Naive B cell (primary cell): ENCODE results near the gene PACS1. TPM values are rescaled to one million over a fixed set of nuclear protein-coding genes. Genes with fewer than 3 reads are reported as not detected.
A peak's percentile ranks its signal among the peaks of the same experiment; 100 is the strongest.
"Not testable (repeated sequence)": the region's sequence is repeated elsewhere in the genome, so short reads cannot be mapped to it uniquely, and the experiment has no call there.

ENCODE experiments used
- ATAC-seq, 2 donors: fragments of 150-1000 bp; cut with Tn5 transposase; 2 replicates each; pipeline ENCODE4 v1.10.0; 2021; ENCODE audit warnings: low read depth in 2 of 2, mild to moderate bottlenecking in 2 of 2, moderate library complexity in 2 of 2
- DNase-seq: peaks from one replicate; pipeline ENCODE4 v3.0.0; 2022
- H3K27ac Mint-ChIP-seq, 6 donors: one replicate each; pipeline ENCODE4 v1.8.0; 2020 to 2022; ENCODE audit warnings: mild to moderate bottlenecking in 6 of 6, mixed read lengths in 6 of 6, moderate library complexity in 5 of 6, inconsistent platforms in 2 of 6
- H3K27me3 Mint-ChIP-seq, 3 donors: one replicate each; pipeline ENCODE4 v1.8.0; 2021 to 2022; ENCODE audit warnings: mixed read lengths in 3 of 3, mild to moderate bottlenecking in 1 of 3
- H3K36me3 Mint-ChIP-seq, 2 donors: one replicate each; pipeline ENCODE4 v1.8.0; 2020 to 2022; ENCODE audit warnings: mixed read lengths in 2 of 2, inconsistent platforms in 1 of 2, mild to moderate bottlenecking in 1 of 2
- H3K4me1 Mint-ChIP-seq, 3 donors: one replicate each; pipeline ENCODE4 v1.8.0; 2020 to 2022; ENCODE audit warnings: mixed read lengths in 3 of 3, inconsistent platforms in 1 of 3, mild to moderate bottlenecking in 1 of 3, moderate library complexity in 1 of 3
- H3K4me3 Mint-ChIP-seq, 8 donors: one replicate each; pipeline ENCODE4 v1.8.0; 2020 to 2022; ENCODE audit warnings: mild to moderate bottlenecking in 8 of 8, mixed read lengths in 8 of 8, moderate library complexity in 8 of 8, inconsistent platforms in 2 of 8
- H3K9me3 Mint-ChIP-seq, 7 donors: one replicate each; pipeline ENCODE4 v1.8.0; 2020 to 2022; ENCODE audit warnings: mixed read lengths in 7 of 7, mild to moderate bottlenecking in 5 of 7, inconsistent platforms in 2 of 7, moderate library complexity in 1 of 7
- polyA plus RNA-seq, 6 donors: library from polyadenylated mRNA; unstranded; fragments of 300-500 nt; fragmentation: Illumina TruSeq; gene quantifications; one replicate each; pipeline ENCODE4 v1.2.3, GENCODE V29; 2021; ENCODE audit warnings: low read depth in 6 of 6

PACS1 gene
- polyA plus RNA-seq, 6 donors from 2014 or later = 44.3 to 133 (median 57.3) TPM

- Mint-ChIP-seq H3K27ac (peak overlapping the region in 4 of 6 donors; percentile 41 to 86 (median 61)), H3K4me3 (peak overlapping the region in 1 of 8 donors; percentile 17)
- ATAC-seq = peak; percentile 18 to 28
Observed at GRCh38 chr11:66242095-66242765, 172.2 kb downstream of the PACS1 start.

DNA sequence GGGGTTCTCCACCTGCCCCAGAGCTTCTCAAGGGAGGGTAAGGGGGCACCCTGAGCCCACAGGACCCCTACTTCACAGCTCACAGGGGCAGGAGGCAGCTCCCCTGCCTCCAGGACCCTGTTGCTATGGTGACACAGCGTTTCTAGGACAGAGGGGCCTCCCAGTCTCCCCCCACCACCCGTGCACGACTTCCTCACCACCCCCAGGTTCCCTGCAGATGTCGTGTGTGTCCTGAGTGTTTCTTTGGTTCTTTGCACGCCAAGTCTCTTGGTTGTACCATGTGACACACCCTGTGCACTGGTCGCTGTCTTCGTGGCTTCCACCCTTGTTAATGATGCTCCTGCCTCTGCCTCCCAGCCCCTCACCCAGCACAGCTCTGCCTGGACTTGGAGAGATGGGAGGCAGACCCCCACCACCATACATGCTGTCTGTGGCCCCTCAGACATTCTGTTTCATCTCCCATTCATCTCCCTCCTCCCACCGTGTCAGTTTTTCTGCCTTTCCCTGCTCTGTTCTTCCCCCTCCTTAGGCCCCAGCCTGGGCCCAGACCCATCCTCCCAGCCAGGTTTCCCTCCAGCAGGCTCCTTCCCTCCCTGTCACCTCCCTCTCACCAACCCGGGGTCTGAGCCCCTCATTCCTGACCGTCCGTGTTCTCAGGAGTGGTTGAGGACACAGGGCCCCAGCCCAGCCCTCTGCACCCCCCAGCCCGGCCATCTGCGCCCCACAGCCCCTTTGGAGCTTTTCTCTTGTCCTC, 173.9 kb downstream of the PACS1 start:
- Mint-ChIP-seq H3K9me3 (no peaks in the 10 kb centered on the region), H3K36me3 (peaks cover 0 to 33% of the 10 kb centered on the region in 2 donors), H3K4me3 (no peak overlapping the region), H3K27ac (peak overlapping the region in 3 of 6 donors; percentile 78 to 86 (median 85)), H3K27me3 (no peaks in the 10 kb centered on the region), H3K4me1 (peaks cover 12 to 38% (median 32%) of the 10 kb centered on the region in 3 donors)
- no peak for DNase-seq
- no peak for ATAC-seq

More at GRCh38 chr11:66242095-66242765, 172.2 kb downstream of the PACS1 start:
- H3K9me3 Mint-ChIP-seq = no peaks in the 10 kb centered on the region
- no peaks in the 10 kb centered on the region for H3K27me3 Mint-ChIP-seq
- peak; percentile 14 for DNase-seq
- peaks cover 12 to 28% (median 21%) of the 10 kb centered on the region in 3 donors for H3K4me1 Mint-ChIP-seq
- peaks cover 0 to 33% of the 10 kb centered on the region in 2 donors for H3K36me3 Mint-ChIP-seq

- peaks cover 12 to 34% (median 32%) of the 10 kb centered on the region in 3 donors for H3K4me1 Mint-ChIP-seq
- no peak for ATAC-seq
Observed at GRCh38 chr11:66247295-66247694, 177.2 kb downstream of the PACS1 start.

GRCh38 chr11:66247801-66248200, 177.7 kb downstream of the PACS1 start:
- H3K9me3 Mint-ChIP-seq = peaks cover 0 to 2% (median 0%) of the 10 kb centered on the region in 7 donors
- peaks cover 12 to 30% (median 29%) of the 10 kb centered on the region in 3 donors for H3K4me1 Mint-ChIP-seq
- peaks cover 0 to 14% of the 10 kb centered on the region in 2 donors for H3K36me3 Mint-ChIP-seq
- H3K27me3 Mint-ChIP-seq = no peaks in the 10 kb centered on the region
- H3K27ac Mint-ChIP-seq = peak overlapping the region in 4 of 6 donors; percentile 4 to 63 (median 26)
- H3K4me3 Mint-ChIP-seq = peak overlapping the region in 1 of 8 donors; percentile 5
- DNase-seq (no peak), ATAC-seq (no peak)

More at GRCh38 chr11:66247295-66247694, 177.2 kb downstream of the PACS1 start:
- peak overlapping the region in 4 of 6 donors; percentile 12 to 81 (median 24) for H3K27ac Mint-ChIP-seq
- H3K27me3 Mint-ChIP-seq = no peaks in the 10 kb centered on the region
- H3K9me3 Mint-ChIP-seq = peaks cover 0 to 2% (median 0%) of the 10 kb centered on the region in 7 donors
- peaks cover 0 to 19% of the 10 kb centered on the region in 2 donors for H3K36me3 Mint-ChIP-seq
- no peak overlapping the region for H3K4me3 Mint-ChIP-seq
- no peak for DNase-seq

- H3K36me3 Mint-ChIP-seq = peaks cover 0 to 7% of the 10 kb centered on the region in 2 donors
- peak overlapping the region in 1 of 8 donors; percentile 22 for H3K4me3 Mint-ChIP-seq
- no peaks in the 10 kb centered on the region for H3K27me3 Mint-ChIP-seq
- peak overlapping the region in 1 of 6 donors; percentile 80 for H3K27ac Mint-ChIP-seq
- peaks cover 18 to 25% (median 25%) of the 10 kb centered on the region in 3 donors for H3K4me1 Mint-ChIP-seq
- DNase-seq (no peak), ATAC-seq (no peak)
- H3K9me3 Mint-ChIP-seq = peaks cover 0 to 2% (median 0%) of the 10 kb centered on the region in 7 donors
Observed at GRCh38 chr11:66248903-66249302, 178.8 kb downstream of the PACS1 start.

- DNase-seq (no peak), ATAC-seq (no peak)
- no peak overlapping the region for H3K4me3 Mint-ChIP-seq
- peaks cover 20 to 27% (median 21%) of the 10 kb centered on the region in 3 donors for H3K4me1 Mint-ChIP-seq
- H3K9me3 Mint-ChIP-seq = peaks cover 0 to 2% (median 0%) of the 10 kb centered on the region in 7 donors
- H3K27ac Mint-ChIP-seq = peak overlapping the region in 2 of 6 donors; percentile 29 to 34
- no peaks in the 10 kb centered on the region for H3K27me3 Mint-ChIP-seq
- no peaks in the 10 kb centered on the region for H3K36me3 Mint-ChIP-seq
Observed at GRCh38 chr11:66251809-66252208, 181.7 kb downstream of the PACS1 start.

DNA sequence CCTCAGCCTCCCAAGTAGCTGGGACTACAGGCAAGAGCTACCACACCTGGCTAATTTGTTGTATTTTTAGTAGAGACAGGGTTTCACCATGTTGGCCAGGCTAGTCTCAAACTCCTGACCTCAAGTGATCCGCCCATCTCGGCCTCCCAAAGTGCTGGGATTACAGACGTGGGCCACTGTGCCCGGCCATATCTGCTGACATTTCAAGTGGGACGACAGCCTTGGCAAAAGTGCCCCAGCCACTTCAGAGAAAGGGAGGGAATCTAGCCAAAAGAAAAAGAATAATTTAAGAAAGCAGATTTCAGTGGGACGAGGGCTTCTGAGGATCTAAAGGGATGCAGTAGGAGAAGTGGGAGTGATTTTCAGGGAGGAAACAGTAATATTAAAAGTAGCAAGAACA, 183.0 kb downstream of the PACS1 start:
- H3K4me3 Mint-ChIP-seq = peak overlapping the region in 1 of 8 donors; percentile 62
- ATAC-seq, DNase-seq, H3K27me3 Mint-ChIP-seq, H3K9me3 Mint-ChIP-seq, H3K36me3 Mint-ChIP-seq: not testable (repeated sequence)
- H3K27ac Mint-ChIP-seq = peak overlapping the region in 3 of 6 donors; percentile 49 to 83 (median 79)
- H3K4me1 Mint-ChIP-seq = peaks cover 16 to 25% (median 23%) of the 10 kb centered on the region in 3 donors

- DNase-seq (no peak), ATAC-seq (no peak)
- Mint-ChIP-seq H3K27ac (peak overlapping the region in 4 of 6 donors; percentile 59 to 94 (median 82)), H3K9me3 (no peaks in the 10 kb centered on the region), H3K4me1 (peaks cover 19 to 26% (median 25%) of the 10 kb centered on the region in 3 donors), H3K36me3 (no peaks in the 10 kb centered on the region), H3K27me3 (no peaks in the 10 kb centered on the region), H3K4me3 (peak overlapping the region; percentile 87 to 96 (median 94))
Observed at GRCh38 chr11:66258473-66258893, 188.4 kb downstream of the PACS1 start.

DNA sequence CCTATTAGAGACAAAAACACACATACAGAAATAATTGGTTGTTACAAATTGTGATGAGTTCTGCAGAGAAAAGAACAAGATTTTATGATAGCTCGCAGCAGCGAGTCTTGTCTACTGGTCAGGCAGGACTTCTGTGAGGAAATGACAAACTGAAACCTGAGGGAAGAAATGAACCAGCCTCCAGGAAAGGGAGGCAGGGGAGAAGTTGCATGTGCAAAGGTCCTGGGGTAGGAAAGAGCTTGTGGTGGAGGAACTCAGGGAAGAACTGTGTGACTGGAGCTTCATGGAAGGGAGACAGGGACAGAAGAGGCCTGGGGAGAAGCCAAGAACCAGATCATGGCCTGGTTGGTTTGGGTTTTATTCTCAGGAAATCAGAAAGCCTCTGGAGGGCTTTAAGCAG, 189.2 kb downstream of the PACS1 start:
- DNase-seq (no peak), ATAC-seq (no peak)
- Mint-ChIP-seq H3K4me3 (peak overlapping the region in 5 of 8 donors; percentile 5 to 94 (median 60)), H3K36me3 (no peaks in the 10 kb centered on the region), H3K27ac (peak overlapping the region in 3 of 6 donors; percentile 62 to 94 (median 87)), H3K27me3 (no peaks in the 10 kb centered on the region), H3K9me3 (no peaks in the 10 kb centered on the region), H3K4me1 (peaks cover 17 to 26% (median 25%) of the 10 kb centered on the region in 3 donors)

- peaks cover 21 to 30% (median 26%) of the 10 kb centered on the region in 3 donors for H3K4me1 Mint-ChIP-seq
- H3K27ac Mint-ChIP-seq = peak overlapping the region in 1 of 6 donors; percentile 34
- no peak for DNase-seq
- H3K4me3 Mint-ChIP-seq = peak overlapping the region in 2 of 8 donors; percentile 40 to 94
- H3K9me3 Mint-ChIP-seq = no peaks in the 10 kb centered on the region
- ATAC-seq = no peak
- H3K36me3 Mint-ChIP-seq = no peaks in the 10 kb centered on the region
- no peaks in the 10 kb centered on the region for H3K27me3 Mint-ChIP-seq
Observed at GRCh38 chr11:66259956-66260355, 189.9 kb downstream of the PACS1 start.

DNA sequence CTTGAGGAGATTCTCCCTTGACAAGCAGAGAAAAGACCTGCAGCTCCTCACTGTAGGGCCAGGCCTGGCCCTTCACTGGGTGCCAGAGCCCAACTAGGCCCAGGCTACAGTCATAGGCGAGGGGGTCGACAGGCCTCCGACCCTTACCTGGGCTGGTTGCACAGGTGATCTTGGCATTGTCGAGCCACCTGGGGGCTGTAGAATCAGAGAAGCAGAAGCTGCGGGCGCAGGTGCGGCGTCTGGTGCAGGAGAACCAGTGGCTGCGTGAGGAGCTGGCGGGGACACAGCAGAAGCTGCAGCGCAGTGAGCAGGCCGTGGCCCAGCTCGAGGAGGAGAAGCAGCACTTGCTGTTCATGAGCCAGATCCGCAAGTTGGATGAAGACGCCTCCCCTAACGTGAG, 191.5 kb downstream of the PACS1 start:
- Mint-ChIP-seq H3K9me3 (no peaks in the 10 kb centered on the region), H3K4me3 (no peak overlapping the region), H3K27ac (peak overlapping the region in 1 of 6 donors; percentile 54), H3K36me3 (no peaks in the 10 kb centered on the region), H3K4me1 (peaks cover 20 to 30% (median 23%) of the 10 kb centered on the region in 3 donors), H3K27me3 (no peaks in the 10 kb centered on the region)
- DNase-seq = no peak
- no peak for ATAC-seq

DNA sequence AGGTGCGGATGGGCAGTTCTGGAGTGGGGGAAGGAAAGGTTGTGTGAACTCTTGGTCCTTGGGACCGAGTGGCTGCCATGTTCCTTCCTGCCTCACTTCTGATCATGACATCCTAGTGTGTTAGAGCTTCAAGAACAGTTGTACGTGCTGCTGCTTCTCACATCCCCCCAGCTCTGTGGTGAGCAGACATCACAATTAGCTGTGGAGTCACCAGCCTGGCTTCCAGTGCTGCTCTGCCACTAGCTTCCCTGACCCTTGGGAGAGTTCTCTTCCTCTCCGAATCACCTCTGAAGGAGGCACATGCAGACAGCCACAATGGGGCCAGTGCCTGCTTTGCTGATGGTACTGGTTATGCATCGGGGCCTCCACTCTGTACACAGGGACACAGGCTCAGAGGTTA, 192.1 kb downstream of the PACS1 start:
- H3K27me3 Mint-ChIP-seq = no peaks in the 10 kb centered on the region
- no peak overlapping the region for H3K27ac Mint-ChIP-seq
- no peaks in the 10 kb centered on the region for H3K9me3 Mint-ChIP-seq
- H3K4me3 Mint-ChIP-seq = no peak overlapping the region
- ATAC-seq = no peak
- peaks cover 19 to 28% (median 22%) of the 10 kb centered on the region in 3 donors for H3K4me1 Mint-ChIP-seq
- no peak for DNase-seq
- no peaks in the 10 kb centered on the region for H3K36me3 Mint-ChIP-seq

DNA sequence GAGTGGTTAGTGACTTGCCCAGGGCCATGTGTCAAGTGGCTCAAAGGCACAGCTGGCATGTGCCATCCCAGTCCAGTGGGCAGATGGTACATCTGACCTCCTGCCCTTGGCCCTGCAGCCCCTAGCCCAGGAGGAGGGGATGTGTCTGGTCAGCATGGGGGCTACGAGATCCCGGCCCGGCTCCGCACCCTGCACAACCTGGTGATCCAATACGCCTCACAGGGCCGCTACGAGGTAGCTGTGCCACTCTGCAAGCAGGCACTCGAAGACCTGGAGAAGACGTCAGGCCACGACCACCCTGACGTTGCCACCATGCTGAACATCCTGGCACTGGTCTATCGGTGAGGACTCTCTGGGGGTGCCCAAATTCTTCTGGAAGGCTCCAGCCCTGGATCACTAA, 192.6 kb downstream of the PACS1 start:
- Mint-ChIP-seq H3K36me3 (no peaks in the 10 kb centered on the region), H3K4me3 (peak overlapping the region in 1 of 8 donors; percentile 41), H3K4me1 (peaks cover 24 to 30% (median 24%) of the 10 kb centered on the region in 3 donors), H3K27me3 (no peaks in the 10 kb centered on the region), H3K9me3 (no peaks in the 10 kb centered on the region), H3K27ac (peak overlapping the region in 1 of 6 donors; percentile 23)
- ATAC-seq (no peak), DNase-seq (no peak)
